Measurements from ENCODE around the gene BASP1. TPM values are rescaled to one million over a fixed set of nuclear protein-coding genes. Genes with fewer than 3 reads are reported as not detected.

The BASP1 gene
- polyA plus RNA-seq, 1 donor from 2014 or later: 974 TPM

DNA sequence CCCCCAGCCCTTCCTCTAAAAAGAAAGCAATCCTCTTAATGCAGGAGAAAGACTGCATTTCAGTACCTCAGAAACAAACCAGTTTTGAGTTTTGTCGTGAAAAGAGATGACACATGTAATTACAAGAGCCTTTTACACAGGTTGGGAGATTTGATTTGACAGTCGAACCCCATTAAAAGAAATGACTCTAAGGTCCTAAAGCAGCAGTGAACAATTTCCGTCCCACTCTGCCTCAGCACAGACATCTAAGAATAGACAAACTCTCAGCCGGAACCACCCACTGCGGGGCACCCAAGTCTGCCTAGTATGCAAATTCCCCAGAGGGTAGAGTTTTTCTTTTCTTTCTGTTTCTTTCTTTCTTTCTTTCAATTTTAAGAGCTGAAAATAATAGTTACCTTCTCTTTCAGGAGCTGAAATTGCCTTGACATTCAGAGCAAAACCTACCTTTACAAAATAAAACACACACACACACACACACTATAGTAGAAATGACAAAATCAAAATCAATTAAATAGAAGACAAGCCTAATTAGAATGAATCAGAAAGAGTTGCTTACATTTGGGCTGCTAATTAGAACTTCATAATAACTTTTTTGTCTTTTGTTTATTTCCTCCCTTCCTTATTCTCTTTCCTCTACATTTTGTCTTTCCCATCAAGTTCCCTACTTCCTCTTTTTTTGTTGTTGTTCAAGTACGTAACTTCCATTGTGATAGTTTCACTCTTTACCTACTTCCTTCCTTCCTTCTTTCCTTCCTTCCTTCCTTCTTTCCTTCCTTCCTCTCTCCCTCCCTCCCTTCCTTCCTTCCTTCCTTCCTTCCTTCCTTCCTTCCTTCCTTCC, 65.1 kb downstream of the BASP1 start:
- Histone ChIP-seq H3K79me2 (replicated peaks; ENCODE audit: insufficient read depth, low read length) (peaks cover 35% of the 10 kb centered on the region), H3K4me3 (ENCODE audit: low read length) (no peak overlapping the region), H3K9ac (ENCODE audit: low read length) (no peak overlapping the region), H3K4me2 (ENCODE audit: low read length) (no peak overlapping the region), H2AFZ (ENCODE audit: low read depth, low read length) (no peak overlapping the region), H3F3A (ENCODE audit: insufficient read depth, low read length, poor library complexity, severe bottlenecking) (peaks cover 7% of the 10 kb centered on the region), H3K27me3 (ENCODE audit: insufficient read depth, low read depth, low read length) (no peaks in the 10 kb centered on the region), H3K9me3 (ENCODE audit: low read length) (no peaks in the 10 kb centered on the region), H3K36me3 (ENCODE audit: insufficient read depth, low read length) (peaks cover 4% of the 10 kb centered on the region), H3K27ac (ENCODE audit: low read length) (peak overlapping the region; percentile 10), H4K20me1 (ENCODE audit: insufficient read depth) (no peaks in the 10 kb centered on the region), H3K9me2 (ENCODE audit: insufficient read depth, low read length) (no peaks in the 10 kb centered on the region)
- no peak for TF ChIP-seq TAF1 (IDR thresholded peaks at IDR 0.05; ENCODE audit: low read depth)
- TF ChIP-seq RAD21 (conservative IDR thresholded peaks at IDR 0.05): peak; percentile 13
- TF ChIP-seq MXI1 (conservative IDR thresholded peaks at IDR 0.05; ENCODE audit: poor library complexity, severe bottlenecking): no peak
- TF ChIP-seq EZH2 (IDR thresholded peaks at IDR 0.05; ENCODE audit: borderline replicate concordance, insufficient read depth, low read length, poor library complexity, severe bottlenecking): no peak
- TF ChIP-seq POLR2AphosphoS5 (IDR thresholded peaks at IDR 0.05): peak; percentile 52
- TF ChIP-seq CTCF (IDR thresholded peaks at IDR 0.05; ENCODE audit: poor library complexity, severe bottlenecking): no peak
- TF ChIP-seq SMC3 (conservative IDR thresholded peaks at IDR 0.05; ENCODE audit: poor library complexity): peak; percentile 30
- peak; percentile 18 for TF ChIP-seq EP300 (conservative IDR thresholded peaks at IDR 0.05; ENCODE audit: poor library complexity, severe bottlenecking)
- no peak for TF ChIP-seq REST (IDR thresholded peaks at IDR 0.05; ENCODE audit: borderline replicate concordance)

- Histone ChIP-seq H3K9ac (ENCODE audit: low read length) (no peak overlapping the region), H3K4me3 (ENCODE audit: low read length) (no peak overlapping the region), H3F3A (ENCODE audit: insufficient read depth, low read length, poor library complexity, severe bottlenecking) (peaks cover 7% of the 10 kb centered on the region), H4K20me1 (ENCODE audit: insufficient read depth) (no peaks in the 10 kb centered on the region), H3K27me3 (ENCODE audit: insufficient read depth, low read depth, low read length) (no peaks in the 10 kb centered on the region), H3K36me3 (ENCODE audit: insufficient read depth, low read length) (no peaks in the 10 kb centered on the region), H3K4me2 (ENCODE audit: low read length) (no peak overlapping the region), H2AFZ (ENCODE audit: low read depth, low read length) (no peak overlapping the region), H3K79me2 (replicated peaks; ENCODE audit: insufficient read depth, low read length) (peaks cover 29% of the 10 kb centered on the region), H3K27ac (ENCODE audit: low read length) (no peak overlapping the region), H3K9me3 (ENCODE audit: low read length) (no peaks in the 10 kb centered on the region), H3K9me2 (ENCODE audit: insufficient read depth, low read length) (no peaks in the 10 kb centered on the region)
- TF ChIP-seq RAD21 (conservative IDR thresholded peaks at IDR 0.05) (no peak), MXI1 (conservative IDR thresholded peaks at IDR 0.05; ENCODE audit: poor library complexity, severe bottlenecking) (no peak)
Observed at GRCh38 chr5:17283121-17283415, 65.6 kb downstream of the BASP1 start.

All from neural cell (in vitro differentiated cells).